ENCODE measurements around the gene RAB5IF.

DNA sequence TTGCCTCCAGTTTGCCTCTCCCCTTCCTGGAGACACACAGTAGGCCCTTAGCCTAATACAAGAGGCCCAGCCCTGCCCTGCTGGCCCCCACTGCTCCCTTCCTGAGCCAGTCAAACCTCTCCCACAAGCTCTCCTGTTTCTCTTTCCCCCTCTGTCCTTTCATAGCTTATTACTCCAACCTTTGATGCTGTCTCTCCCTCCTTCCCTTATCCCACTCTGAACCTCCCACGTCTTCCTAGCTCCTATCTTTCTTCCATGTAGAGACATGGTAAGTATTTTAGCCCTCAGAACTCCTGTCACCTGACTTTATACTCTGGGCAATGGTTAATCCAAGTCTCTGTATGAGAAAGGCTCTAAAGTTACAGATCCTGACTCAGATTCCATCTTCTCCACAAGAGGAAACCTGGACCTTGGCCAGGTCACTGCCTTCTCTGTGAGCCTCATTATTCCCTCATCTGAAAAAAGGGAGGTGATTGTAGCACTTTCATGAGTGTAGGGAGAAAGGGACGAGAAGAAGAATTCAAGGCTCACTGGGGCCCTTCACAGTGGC, 25.5 kb upstream of the RAB5IF start:
- TF ChIP-seq, protein P1, sequence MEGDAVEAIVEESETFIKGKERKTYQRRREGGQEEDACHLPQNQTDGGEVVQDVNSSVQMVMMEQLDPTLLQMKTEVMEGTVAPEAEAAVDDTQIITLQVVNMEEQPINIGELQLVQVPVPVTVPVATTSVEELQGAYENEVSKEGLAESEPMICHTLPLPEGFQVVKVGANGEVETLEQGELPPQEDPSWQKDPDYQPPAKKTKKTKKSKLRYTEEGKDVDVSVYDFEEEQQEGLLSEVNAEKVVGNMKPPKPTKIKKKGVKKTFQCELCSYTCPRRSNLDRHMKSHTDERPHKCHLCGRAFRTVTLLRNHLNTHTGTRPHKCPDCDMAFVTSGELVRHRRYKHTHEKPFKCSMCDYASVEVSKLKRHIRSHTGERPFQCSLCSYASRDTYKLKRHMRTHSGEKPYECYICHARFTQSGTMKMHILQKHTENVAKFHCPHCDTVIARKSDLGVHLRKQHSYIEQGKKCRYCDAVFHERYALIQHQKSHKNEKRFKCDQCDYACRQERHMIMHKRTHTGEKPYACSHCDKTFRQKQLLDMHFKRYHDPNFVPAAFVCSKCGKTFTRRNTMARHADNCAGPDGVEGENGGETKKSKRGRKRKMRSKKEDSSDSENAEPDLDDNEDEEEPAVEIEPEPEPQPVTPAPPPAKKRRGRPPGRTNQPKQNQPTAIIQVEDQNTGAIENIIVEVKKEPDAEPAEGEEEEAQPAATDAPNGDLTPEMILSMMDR (IDR thresholded peaks at IDR 0.05), result no peak
- TF ChIP-seq POLR2A (IDR thresholded peaks at IDR 0.05; ENCODE audit: low read depth) (no peak), POLR2AphosphoS5 (IDR thresholded peaks at IDR 0.05) (no peak)

Data from esophagus muscularis mucosa (tissue), 3 donors.